Mononuclear cell (primary cell): ENCODE data around the gene PLA2G4A. TPM values are rescaled to one million over a fixed set of nuclear protein-coding genes. Genes with fewer than 3 reads are reported as not detected.

Experiments
- H3K27me3 ChIP-seq: 2 replicates; pipeline ENCODE4 v1.6.0; 2011; ENCODE audit warnings: low read length, control low read depth; ENCODE audit not compliant: insufficient read depth
- H3K4me1 ChIP-seq: 2 replicates; pipeline ENCODE4 v1.5.1; 2011; ENCODE audit warnings: mild to moderate bottlenecking, low read length, control low read depth; ENCODE audit not compliant: insufficient read depth
- H3K4me3 ChIP-seq: 2 replicates; pipeline ENCODE4 v1.5.1; 2011; ENCODE audit warnings: mild to moderate bottlenecking, low read length, moderate library complexity
- H3K9me3 ChIP-seq: 2 replicates; pipeline ENCODE4 v1.5.1; 2011; ENCODE audit warnings: low read depth, mild to moderate bottlenecking, control low read depth, low read length
- total RNA-seq: library from RNA; depleted of rRNA; stranded (reverse); fragments of >200 nt; gene quantifications from one replicate; pipeline ENCODE4 v1.2.3, GENCODE V29; 2012

Gene PLA2G4A
- total RNA-seq, 1 donor = 2.2 TPM

DNA sequence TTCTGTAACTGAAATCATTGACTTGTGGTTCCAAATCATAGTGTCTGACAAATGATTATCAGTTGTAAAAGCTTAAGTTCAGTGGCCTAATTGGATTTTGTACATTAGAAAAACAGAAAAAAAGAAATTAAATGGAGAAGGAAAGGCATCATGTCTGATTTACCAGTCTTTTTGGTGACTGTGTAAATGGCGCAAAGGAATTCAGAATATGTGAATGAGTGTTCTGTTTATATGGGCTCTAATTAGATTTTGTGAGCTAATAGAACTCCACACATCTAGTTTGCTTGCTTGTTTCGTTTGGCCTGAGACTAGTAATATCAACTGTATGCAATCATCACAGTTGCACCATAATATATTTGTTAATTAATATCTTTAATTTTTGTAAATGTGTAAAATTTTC lies 151.7 kb downstream of the PLA2G4A start:
- Histone ChIP-seq H3K4me1 (peaks cover 11% of the 10 kb centered on the region), H3K27me3 (no peaks in the 10 kb centered on the region), H3K9me3 (no peaks in the 10 kb centered on the region), H3K4me3 (no peak overlapping the region)

GRCh38 chr1:186982116-186982515 lies 153.4 kb downstream of the PLA2G4A start:
- no peak overlapping the region for H3K4me3 ChIP-seq
- no peaks in the 10 kb centered on the region for H3K9me3 ChIP-seq
- peaks cover 11% of the 10 kb centered on the region for H3K4me1 ChIP-seq
- no peaks in the 10 kb centered on the region for H3K27me3 ChIP-seq

GRCh38 chr1:186983327-186983726 lies 154.6 kb downstream of the PLA2G4A start:
- Histone ChIP-seq H3K4me1 (peaks cover 9% of the 10 kb centered on the region), H3K9me3 (no peaks in the 10 kb centered on the region), H3K4me3 (no peak overlapping the region), H3K27me3 (no peaks in the 10 kb centered on the region)

- H3K9me3 ChIP-seq = no peaks in the 10 kb centered on the region
- no peak overlapping the region for H3K4me3 ChIP-seq
- H3K4me1 ChIP-seq = no peaks in the 10 kb centered on the region
- no peaks in the 10 kb centered on the region for H3K27me3 ChIP-seq
Observed at GRCh38 chr1:186984959-186985358, 156.2 kb downstream of the PLA2G4A start.

DNA sequence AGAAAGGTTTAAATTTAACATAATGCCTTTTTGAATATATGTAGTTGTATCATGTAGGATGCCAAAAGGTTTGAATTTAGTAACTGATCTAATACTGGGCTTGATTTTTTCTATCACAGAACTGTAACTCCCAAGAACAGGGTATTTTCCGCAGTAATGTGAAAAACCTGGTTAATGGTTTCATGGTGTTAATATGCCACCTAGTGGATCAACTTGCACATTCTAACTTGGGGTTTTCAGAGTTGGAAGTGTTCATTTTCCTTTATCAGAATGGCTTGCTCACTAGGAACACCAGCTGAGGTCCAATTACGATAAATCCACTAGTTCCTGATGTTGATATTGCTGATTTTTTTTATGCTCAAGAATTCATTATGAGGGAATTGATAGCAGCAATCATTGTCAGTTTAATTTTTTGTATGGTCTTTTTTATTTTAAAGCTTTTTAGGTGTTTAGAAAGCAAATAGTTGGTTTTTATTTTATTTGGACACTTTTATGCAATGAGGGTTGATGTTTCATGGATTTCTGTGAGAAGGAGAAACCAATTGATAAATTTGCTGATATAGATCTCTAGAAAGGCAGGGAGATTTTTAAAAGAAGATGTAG lies 157.2 kb downstream of the PLA2G4A start:
- H3K9me3 ChIP-seq = no peaks in the 10 kb centered on the region
- no peak overlapping the region for H3K4me3 ChIP-seq
- H3K27me3 ChIP-seq = no peaks in the 10 kb centered on the region
- no peaks in the 10 kb centered on the region for H3K4me1 ChIP-seq

DNA sequence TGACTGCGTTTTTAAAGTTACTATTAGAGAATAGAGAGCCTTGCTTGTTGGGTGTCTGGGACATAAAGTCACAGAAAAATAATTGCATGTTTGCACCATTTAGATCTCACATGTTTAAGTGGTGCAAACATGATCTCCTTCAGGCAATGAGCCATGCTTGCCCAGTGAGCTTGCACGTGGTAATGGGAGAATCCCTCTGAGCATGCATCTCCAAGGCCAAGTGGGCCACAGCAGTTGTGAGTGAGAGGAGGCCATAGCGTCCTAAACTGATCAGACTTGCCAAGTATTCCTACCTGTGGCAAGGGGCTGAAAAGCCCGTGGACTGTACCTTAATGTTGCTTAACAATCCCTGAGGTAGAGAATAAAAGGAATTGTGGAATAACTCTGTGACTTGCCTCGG lies 158.3 kb downstream of the PLA2G4A start:
- no peaks in the 10 kb centered on the region for H3K27me3 ChIP-seq
- no peak overlapping the region for H3K4me3 ChIP-seq
- no peaks in the 10 kb centered on the region for H3K9me3 ChIP-seq
- H3K4me1 ChIP-seq = no peaks in the 10 kb centered on the region

DNA sequence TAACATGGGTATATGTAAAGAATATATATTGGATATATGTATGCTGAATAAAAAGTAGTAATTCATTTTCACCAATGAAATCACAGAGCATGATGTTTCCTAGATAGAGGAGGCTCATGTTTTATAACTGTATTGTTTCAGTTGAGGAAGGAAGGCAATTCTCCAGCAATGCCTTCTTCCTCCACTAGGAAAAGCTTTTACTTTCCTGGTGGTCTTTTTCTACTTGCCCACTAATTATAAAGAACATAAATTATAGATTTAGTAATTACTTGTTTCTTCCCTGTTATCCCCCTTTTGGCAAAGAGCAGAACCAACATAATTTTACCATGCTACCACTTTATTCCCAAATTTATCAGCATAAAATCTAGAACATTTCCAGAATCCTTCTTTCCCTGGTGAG lies 159.0 kb downstream of the PLA2G4A start:
- Histone ChIP-seq H3K4me3 (no peak overlapping the region), H3K9me3 (no peaks in the 10 kb centered on the region), H3K27me3 (no peaks in the 10 kb centered on the region), H3K4me1 (no peaks in the 10 kb centered on the region)

- no peak overlapping the region for H3K4me3 ChIP-seq
Observed at GRCh38 chr1:186993996-186994395, 165.2 kb downstream of the PLA2G4A start.

DNA sequence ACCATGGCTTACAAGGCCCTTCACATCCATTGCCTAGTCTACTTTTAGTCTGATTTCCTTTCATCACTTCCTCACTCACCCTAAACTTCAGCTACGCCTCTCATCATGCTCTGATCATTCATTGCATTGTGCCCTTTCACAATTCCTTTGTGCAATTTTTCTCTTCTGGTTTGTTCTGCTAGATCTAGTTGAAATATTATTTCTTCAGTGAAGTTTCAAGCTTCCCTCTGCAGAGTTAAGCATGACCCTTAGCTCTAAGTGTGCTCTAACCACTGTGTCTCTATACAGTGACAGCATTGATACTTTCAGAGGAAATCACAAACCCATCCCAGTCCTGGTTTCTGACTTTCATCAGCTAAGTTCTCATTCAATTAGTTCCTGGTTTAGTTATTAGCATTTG lies 166.1 kb downstream of the PLA2G4A start:
- H3K27me3 ChIP-seq = no peaks in the 10 kb centered on the region
- no peaks in the 10 kb centered on the region for H3K9me3 ChIP-seq
- peaks cover 5% of the 10 kb centered on the region for H3K4me1 ChIP-seq
- no peak overlapping the region for H3K4me3 ChIP-seq

More at GRCh38 chr1:186993996-186994395, 165.2 kb downstream of the PLA2G4A start:
- H3K27me3 ChIP-seq = no peaks in the 10 kb centered on the region
- H3K9me3 ChIP-seq = no peaks in the 10 kb centered on the region
- peaks cover 5% of the 10 kb centered on the region for H3K4me1 ChIP-seq

DNA sequence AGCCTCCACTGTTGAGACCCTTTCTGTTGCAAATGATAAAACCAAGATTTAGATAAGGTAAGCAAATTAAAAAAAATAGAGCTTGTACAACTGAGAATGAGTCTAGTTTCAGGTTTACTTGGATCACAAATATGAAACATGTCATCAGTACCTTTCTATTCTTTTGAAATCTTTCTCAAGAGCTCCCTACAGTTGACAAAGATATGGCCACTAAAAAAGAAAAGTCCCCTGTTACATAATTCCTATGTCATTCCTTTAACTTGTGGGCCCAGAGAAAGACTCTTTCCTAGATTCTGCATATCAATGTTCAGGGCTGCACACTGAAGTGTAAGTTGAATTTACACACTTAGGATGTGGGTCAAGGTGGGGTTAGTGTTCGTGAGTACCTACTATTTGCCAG lies 168.1 kb downstream of the PLA2G4A start:
- no peaks in the 10 kb centered on the region for H3K27me3 ChIP-seq
- H3K4me1 ChIP-seq = peaks cover 5% of the 10 kb centered on the region
- H3K9me3 ChIP-seq = no peaks in the 10 kb centered on the region
- H3K4me3 ChIP-seq = no peak overlapping the region

- no peak overlapping the region for H3K4me3 ChIP-seq
- peaks cover 5% of the 10 kb centered on the region for H3K4me1 ChIP-seq
- no peaks in the 10 kb centered on the region for H3K9me3 ChIP-seq
- H3K27me3 ChIP-seq = no peaks in the 10 kb centered on the region
Observed at GRCh38 chr1:186997877-186998276, 169.1 kb downstream of the PLA2G4A start.

DNA sequence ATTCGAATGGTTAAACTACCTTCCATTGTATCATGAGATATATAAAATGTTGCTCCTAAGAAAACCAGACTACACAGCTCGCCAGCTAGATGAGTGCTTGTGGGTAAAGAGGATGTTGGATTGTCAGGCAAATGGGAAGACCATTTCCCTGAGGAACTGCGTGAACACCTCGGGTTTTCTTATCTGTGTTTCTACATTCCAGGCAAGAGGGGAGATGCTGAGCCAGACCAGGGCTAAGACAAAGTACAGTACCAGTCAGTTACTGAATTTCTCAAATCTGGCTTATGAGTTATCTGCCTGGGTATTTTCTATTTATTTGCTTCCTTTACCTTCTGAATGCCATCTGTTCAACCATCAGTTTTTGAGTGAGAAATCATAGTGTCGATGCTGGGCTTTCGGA lies 170.8 kb downstream of the PLA2G4A start:
- no peaks in the 10 kb centered on the region for H3K9me3 ChIP-seq
- H3K4me1 ChIP-seq = peaks cover 5% of the 10 kb centered on the region
- H3K4me3 ChIP-seq = no peak overlapping the region
- H3K27me3 ChIP-seq = no peaks in the 10 kb centered on the region

DNA sequence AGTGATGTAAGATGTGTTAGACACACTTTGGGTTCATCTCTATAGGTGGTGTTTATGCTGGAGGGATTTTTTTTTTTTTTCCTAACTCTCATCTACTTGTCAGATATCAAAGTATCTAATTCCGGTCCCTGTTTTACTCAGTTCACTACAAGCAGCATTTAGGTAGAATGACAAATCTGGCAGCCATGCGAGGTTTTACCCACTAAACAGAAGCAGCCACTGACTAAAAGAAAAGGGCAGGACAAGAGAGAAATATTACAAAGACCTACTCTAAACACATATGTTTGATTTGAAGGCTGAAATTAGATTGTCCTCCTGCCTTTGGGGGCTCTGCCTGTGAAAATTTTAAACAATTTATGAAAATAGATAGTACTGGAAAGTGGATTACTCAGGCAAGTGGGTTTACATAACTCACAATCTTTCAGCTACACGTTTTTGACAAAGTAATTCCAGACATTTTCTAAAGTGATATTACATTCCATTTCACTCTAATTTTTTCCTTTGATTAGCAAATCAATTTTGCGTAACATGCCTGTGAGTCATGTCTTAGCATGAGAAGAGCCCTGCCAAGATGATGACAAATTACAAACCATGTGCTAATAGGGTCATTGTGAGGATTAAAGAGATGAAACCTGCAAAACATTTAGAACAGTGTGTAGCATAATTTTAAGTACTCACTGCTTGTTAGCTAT lies 172.6 kb downstream of the PLA2G4A start:
- H3K4me1 ChIP-seq = no peaks in the 10 kb centered on the region
- H3K27me3 ChIP-seq = no peaks in the 10 kb centered on the region
- H3K9me3 ChIP-seq = no peaks in the 10 kb centered on the region
- no peak overlapping the region for H3K4me3 ChIP-seq

- Histone ChIP-seq H3K4me3 (no peak overlapping the region), H3K9me3 (peaks cover 5% of the 10 kb centered on the region), H3K27me3 (no peaks in the 10 kb centered on the region), H3K4me1 (no peaks in the 10 kb centered on the region)
Observed at GRCh38 chr1:187003353-187003752, 174.6 kb downstream of the PLA2G4A start.

GRCh38 chr1:187006896-187007295 lies 178.1 kb downstream of the PLA2G4A start:
- Histone ChIP-seq H3K4me3 (no peak overlapping the region), H3K9me3 (peaks cover 8% of the 10 kb centered on the region), H3K4me1 (no peaks in the 10 kb centered on the region), H3K27me3 (no peaks in the 10 kb centered on the region)

- H3K4me1 ChIP-seq = no peaks in the 10 kb centered on the region
- H3K27me3 ChIP-seq = no peaks in the 10 kb centered on the region
- H3K9me3 ChIP-seq = peaks cover 8% of the 10 kb centered on the region
- no peak overlapping the region for H3K4me3 ChIP-seq
Observed at GRCh38 chr1:187009320-187009719, 180.6 kb downstream of the PLA2G4A start.
